ENCODE data around the gene KCNIP3.
"Not testable (repeated sequence)": the region's sequence is repeated elsewhere in the genome, so short reads cannot be mapped to it uniquely, and the experiment has no call there.

KCNIP3 gene

DNA sequence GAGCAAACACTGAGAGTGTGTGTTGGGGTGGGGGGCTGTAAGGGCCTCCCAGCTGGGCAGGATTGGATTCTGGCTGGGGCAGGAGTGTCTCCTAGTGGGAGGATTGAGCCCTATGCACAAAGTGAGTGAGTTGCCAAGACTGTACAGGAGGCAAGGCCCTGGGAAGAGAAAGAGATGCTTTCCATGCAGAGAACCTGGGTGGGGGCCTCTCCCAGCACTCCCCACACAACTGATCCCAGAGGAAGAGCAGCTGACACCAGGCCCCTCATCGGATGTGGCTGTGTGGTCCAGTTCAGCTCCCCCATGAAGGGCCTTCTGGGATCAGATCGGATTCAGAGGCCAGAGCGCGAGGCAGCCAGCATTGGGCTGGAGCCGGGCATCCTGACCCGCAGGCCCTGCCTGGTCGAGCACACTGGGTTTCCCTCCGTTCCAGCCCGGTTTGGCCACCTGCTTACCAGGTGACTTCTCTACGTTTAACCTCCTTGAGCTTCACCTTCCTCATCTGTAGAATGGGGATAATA lies 56.0 kb downstream of the KCNIP3 start:
- H3K4me2 ChIP-seq (ENCODE audit: insufficient read depth, low read length), result no peak overlapping the region

DNA sequence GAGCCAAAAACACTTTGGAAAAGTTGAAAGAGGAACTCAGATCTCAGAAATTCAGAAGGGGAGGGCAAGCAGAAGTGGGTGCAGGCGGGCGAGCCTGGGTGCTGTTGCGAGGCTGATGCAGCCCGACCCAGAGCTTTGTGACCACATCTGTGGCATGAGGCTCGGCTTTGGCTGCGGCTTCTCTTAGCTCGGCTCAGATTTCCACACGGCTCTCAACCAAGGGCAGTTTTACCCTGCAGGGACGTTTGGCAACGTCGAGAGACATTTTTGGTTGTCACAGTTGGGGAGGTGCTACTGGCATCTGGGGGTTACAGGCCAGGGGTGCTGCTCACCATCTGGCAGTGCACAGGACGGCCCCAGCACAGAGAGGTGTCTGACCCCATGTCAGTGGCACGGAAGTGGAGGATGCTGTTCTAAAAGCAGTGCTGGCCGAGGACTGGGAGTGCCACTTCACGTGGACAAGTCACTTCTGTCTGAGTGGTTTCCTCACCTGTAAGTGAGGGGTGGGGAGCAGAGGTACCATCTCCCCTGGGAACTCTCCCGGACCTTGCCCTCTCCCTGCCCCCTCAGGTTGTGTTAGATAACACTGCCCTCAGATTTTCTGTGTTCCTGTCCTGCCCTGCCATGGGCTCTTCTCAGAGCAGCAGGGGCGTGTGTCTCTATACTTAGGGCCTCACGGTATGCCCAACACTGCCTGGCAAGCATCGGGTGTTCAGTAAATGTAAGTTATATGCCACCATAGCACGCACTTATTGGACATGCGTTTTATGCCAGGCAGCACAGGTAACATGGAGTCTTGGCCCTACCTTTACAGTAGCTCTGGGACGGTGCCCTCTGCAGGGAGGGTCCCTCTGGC lies 56.7 kb downstream of the KCNIP3 start:
- no peak overlapping the region for H3K4me2 ChIP-seq (ENCODE audit: insufficient read depth, low read length)
- H3K9ac ChIP-seq (ENCODE audit: low read depth, low read length), result no peak overlapping the region
- H3K4me3 ChIP-seq (ENCODE audit: low read depth in 1 of 2, low read length in 2 of 2), result no peak overlapping the region
- H3K9me3 ChIP-seq (ENCODE audit: insufficient read depth, low read length, severe bottlenecking), result no peaks in the 10 kb centered on the region
- H3K4me1 ChIP-seq (ENCODE audit: insufficient read depth, low read length), result no peaks in the 10 kb centered on the region
- no peak overlapping the region for H3K27ac ChIP-seq (ENCODE audit: low read length)
- H2AFZ ChIP-seq (ENCODE audit: low read depth, low read length), result no peak overlapping the region
- no peaks in the 10 kb centered on the region; the same call in 1 of the 2 replicates for H4K20me1 ChIP-seq (ENCODE audit: insufficient read depth, low read length)
- H3K36me3 ChIP-seq (ENCODE audit: insufficient read depth, low read length), result no peaks in the 10 kb centered on the region
- no peaks in the 10 kb centered on the region for H3K27me3 ChIP-seq (ENCODE audit: insufficient read depth, low read length, poor library complexity)
- ATAC-seq (ENCODE audit: insufficient read depth, low read depth) (no peak), DNase-seq (no peak)
- H3K79me2 ChIP-seq (ENCODE audit: insufficient read depth, low read length), result no peaks in the 10 kb centered on the region
- TF ChIP-seq, protein P1, sequence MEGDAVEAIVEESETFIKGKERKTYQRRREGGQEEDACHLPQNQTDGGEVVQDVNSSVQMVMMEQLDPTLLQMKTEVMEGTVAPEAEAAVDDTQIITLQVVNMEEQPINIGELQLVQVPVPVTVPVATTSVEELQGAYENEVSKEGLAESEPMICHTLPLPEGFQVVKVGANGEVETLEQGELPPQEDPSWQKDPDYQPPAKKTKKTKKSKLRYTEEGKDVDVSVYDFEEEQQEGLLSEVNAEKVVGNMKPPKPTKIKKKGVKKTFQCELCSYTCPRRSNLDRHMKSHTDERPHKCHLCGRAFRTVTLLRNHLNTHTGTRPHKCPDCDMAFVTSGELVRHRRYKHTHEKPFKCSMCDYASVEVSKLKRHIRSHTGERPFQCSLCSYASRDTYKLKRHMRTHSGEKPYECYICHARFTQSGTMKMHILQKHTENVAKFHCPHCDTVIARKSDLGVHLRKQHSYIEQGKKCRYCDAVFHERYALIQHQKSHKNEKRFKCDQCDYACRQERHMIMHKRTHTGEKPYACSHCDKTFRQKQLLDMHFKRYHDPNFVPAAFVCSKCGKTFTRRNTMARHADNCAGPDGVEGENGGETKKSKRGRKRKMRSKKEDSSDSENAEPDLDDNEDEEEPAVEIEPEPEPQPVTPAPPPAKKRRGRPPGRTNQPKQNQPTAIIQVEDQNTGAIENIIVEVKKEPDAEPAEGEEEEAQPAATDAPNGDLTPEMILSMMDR (IDR thresholded peaks at IDR 0.05; ENCODE audit: borderline replicate concordance, extremely low read depth, low read length, poor library complexity, severe bottlenecking), result no peak
- TF ChIP-seq EZH2 (IDR thresholded peaks at IDR 0.05; ENCODE audit: borderline replicate concordance, low read depth, low read length, severe bottlenecking), result no peak

More for the DNA sequence above, 56.0 kb downstream of the KCNIP3 start:
- no peak overlapping the region for H2AFZ ChIP-seq (ENCODE audit: low read depth, low read length)
- TF ChIP-seq, protein P1 (IDR thresholded peaks at IDR 0.05; ENCODE audit: borderline replicate concordance, extremely low read depth, low read length, poor library complexity, severe bottlenecking), result no peak
- TF ChIP-seq EZH2 (IDR thresholded peaks at IDR 0.05; ENCODE audit: borderline replicate concordance, low read depth, low read length, severe bottlenecking), result no peak
- no peaks in the 10 kb centered on the region for H3K79me2 ChIP-seq (ENCODE audit: insufficient read depth, low read length)
- H3K4me1 ChIP-seq (ENCODE audit: insufficient read depth, low read length), result no peaks in the 10 kb centered on the region
- H3K4me3 ChIP-seq (ENCODE audit: low read depth in 1 of 2, low read length in 2 of 2), result no peak overlapping the region
- no peak for ATAC-seq (ENCODE audit: insufficient read depth, low read depth)
- no peak overlapping the region for H3K9ac ChIP-seq (ENCODE audit: low read depth, low read length)
- no peak for DNase-seq
- no peaks in the 10 kb centered on the region for H3K27me3 ChIP-seq (ENCODE audit: insufficient read depth, low read length, poor library complexity)
- H3K36me3 ChIP-seq (ENCODE audit: insufficient read depth, low read length), result no peaks in the 10 kb centered on the region
- H3K9me3 ChIP-seq (ENCODE audit: insufficient read depth, low read length, severe bottlenecking), result no peaks in the 10 kb centered on the region
- no peaks in the 10 kb centered on the region; the same call in 1 of the 2 replicates for H4K20me1 ChIP-seq (ENCODE audit: insufficient read depth, low read length)
- no peak overlapping the region for H3K27ac ChIP-seq (ENCODE audit: low read length)

GRCh38 chr2:95354469-95354901 lies 57.3 kb downstream of the KCNIP3 start:
- DNase-seq, result no peak
- Histone ChIP-seq H3K4me1 (ENCODE audit: insufficient read depth, low read length) (no peaks in the 10 kb centered on the region), H3K9me3 (ENCODE audit: insufficient read depth, low read length, severe bottlenecking) (no peaks in the 10 kb centered on the region), H3K4me3 (ENCODE audit: low read depth in 1 of 2, low read length in 2 of 2) (no peak overlapping the region), H3K4me2 (ENCODE audit: insufficient read depth, low read length) (no peak overlapping the region), H4K20me1 (ENCODE audit: insufficient read depth, low read length) (no peaks in the 10 kb centered on the region; the same call in 1 of the 2 replicates), H2AFZ (ENCODE audit: low read depth, low read length) (no peak overlapping the region), H3K27ac (ENCODE audit: low read length) (no peak overlapping the region), H3K27me3 (ENCODE audit: insufficient read depth, low read length, poor library complexity) (no peaks in the 10 kb centered on the region), H3K36me3 (ENCODE audit: insufficient read depth, low read length) (no peaks in the 10 kb centered on the region), H3K79me2 (ENCODE audit: insufficient read depth, low read length) (no peaks in the 10 kb centered on the region), H3K9ac (ENCODE audit: low read depth, low read length) (no peak overlapping the region)
- ATAC-seq (ENCODE audit: insufficient read depth, low read depth), result no peak
- TF ChIP-seq EZH2 (IDR thresholded peaks at IDR 0.05; ENCODE audit: borderline replicate concordance, low read depth, low read length, severe bottlenecking), result no peak

DNA sequence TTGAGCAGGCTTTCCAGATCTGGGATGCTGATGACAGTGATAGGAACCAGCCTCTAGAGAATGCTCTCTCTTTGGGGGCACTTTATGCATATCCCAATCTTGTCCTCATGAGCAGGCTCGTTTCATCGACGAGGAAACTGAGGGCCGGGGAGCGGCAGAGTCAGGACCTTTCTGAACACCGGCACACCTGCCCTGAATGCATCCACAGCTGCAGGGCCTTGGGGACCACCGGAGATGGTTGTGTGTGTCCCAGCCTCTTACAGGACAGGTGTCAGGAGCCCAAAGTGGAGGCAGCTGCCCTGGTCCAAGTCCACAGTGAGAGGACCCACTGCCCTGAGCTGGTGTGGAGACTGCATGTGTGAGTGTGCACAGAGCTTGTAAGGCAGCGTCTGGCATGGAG lies 57.8 kb downstream of the KCNIP3 start:
- Histone ChIP-seq H3K79me2 (ENCODE audit: insufficient read depth, low read length) (no peaks in the 10 kb centered on the region), H4K20me1 (ENCODE audit: insufficient read depth, low read length) (no peaks in the 10 kb centered on the region; the same call in 1 of the 2 replicates), H3K27ac (ENCODE audit: low read length) (no peak overlapping the region), H3K27me3 (ENCODE audit: insufficient read depth, low read length, poor library complexity) (no peaks in the 10 kb centered on the region), H3K9ac (ENCODE audit: low read depth, low read length) (no peak overlapping the region), H3K4me3 (ENCODE audit: low read depth in 1 of 2, low read length in 2 of 2) (no peak overlapping the region), H3K4me1 (ENCODE audit: insufficient read depth, low read length) (no peaks in the 10 kb centered on the region), H2AFZ (ENCODE audit: low read depth, low read length) (no peak overlapping the region), H3K9me3 (ENCODE audit: insufficient read depth, low read length, severe bottlenecking) (no peaks in the 10 kb centered on the region), H3K36me3 (ENCODE audit: insufficient read depth, low read length) (no peaks in the 10 kb centered on the region), H3K4me2 (ENCODE audit: insufficient read depth, low read length) (no peak overlapping the region)
- DNase-seq, result no peak
- no peak for TF ChIP-seq EZH2 (IDR thresholded peaks at IDR 0.05; ENCODE audit: borderline replicate concordance, low read depth, low read length, severe bottlenecking)
- TF ChIP-seq, protein P1 (IDR thresholded peaks at IDR 0.05; ENCODE audit: borderline replicate concordance, extremely low read depth, low read length, poor library complexity, severe bottlenecking), result no peak
- no peak for ATAC-seq (ENCODE audit: insufficient read depth, low read depth)

DNA sequence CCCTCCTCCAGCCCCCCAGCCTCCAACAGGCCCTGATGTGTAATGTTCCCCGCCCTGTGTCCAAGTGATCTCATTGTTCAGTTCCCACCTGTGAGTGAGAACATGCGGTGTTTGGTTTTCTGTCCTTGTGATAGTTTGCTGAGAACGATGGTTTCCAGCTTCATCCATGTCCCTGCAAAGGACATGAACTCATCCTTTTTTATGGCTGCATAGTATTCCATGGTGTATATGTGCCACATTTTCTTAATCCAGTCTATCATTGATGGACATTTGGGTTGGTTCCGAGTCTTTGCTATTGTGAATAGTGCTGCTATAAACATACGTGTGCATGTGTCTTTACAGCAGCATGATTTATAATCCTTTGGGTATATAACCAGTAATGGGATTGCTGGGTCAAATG lies 58.3 kb downstream of the KCNIP3 start:
- H3K4me2 ChIP-seq (ENCODE audit: insufficient read depth, low read length); DNase-seq; H3K9me3 ChIP-seq (ENCODE audit: insufficient read depth, low read length, severe bottlenecking); H2AFZ ChIP-seq (ENCODE audit: low read depth, low read length); H3K4me1 ChIP-seq (ENCODE audit: insufficient read depth, low read length); H4K20me1 ChIP-seq (ENCODE audit: insufficient read depth, low read length); H3K9ac ChIP-seq (ENCODE audit: low read depth, low read length); H3K36me3 ChIP-seq (ENCODE audit: insufficient read depth, low read length); H3K27me3 ChIP-seq (ENCODE audit: insufficient read depth, low read length, poor library complexity); H3K27ac ChIP-seq (ENCODE audit: low read length); H3K4me3 ChIP-seq (ENCODE audit: low read depth in 1 of 2, low read length in 2 of 2); ATAC-seq (ENCODE audit: insufficient read depth, low read depth); H3K79me2 ChIP-seq (ENCODE audit: insufficient read depth, low read length): not testable (repeated sequence)
